ENCODE data around the gene SNX32.

The SNX32 gene

DNA sequence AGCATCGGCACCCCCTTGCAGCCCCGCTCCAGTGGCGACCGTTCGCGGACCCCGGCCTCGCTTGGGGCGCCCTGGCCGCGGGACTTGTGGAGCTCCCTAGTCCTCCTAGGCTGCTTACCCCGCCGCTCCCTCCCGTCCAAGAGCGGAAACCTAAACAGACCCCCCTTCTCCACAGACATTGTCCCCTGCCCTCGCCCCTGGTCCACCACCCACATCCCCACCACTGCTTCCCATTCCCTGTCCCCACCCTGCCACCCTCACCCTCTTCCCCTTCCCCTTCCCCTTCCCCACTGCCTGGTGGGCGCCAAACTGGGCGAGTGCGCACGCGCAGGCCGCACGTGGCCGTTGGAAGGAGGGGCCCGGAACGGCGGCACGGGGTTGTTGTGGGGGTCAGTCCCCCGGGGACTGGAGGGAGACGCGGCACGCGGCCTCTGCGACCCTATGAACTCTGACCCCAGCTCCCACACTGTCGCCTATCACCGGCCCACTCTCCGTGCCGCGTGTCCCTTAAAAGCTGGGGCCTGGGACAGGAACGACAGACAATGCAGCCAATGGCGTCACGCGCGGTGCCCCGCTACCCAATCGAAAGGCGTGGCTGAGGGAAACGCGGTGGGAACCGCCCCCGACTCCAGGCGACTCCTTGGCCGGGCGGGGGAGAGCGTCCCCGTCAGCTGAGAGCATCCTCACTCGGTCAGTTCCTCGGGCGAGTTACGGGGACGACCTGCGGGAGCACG lies at the start of gene SNX32:
TSS of gene SNX32 (plus strand) at position 667 of the 734 bp plus-strand sequence. CDS start 103 bp downstream, outside the sequence.
- peak; percentile 93 for DNase-seq

DNA sequence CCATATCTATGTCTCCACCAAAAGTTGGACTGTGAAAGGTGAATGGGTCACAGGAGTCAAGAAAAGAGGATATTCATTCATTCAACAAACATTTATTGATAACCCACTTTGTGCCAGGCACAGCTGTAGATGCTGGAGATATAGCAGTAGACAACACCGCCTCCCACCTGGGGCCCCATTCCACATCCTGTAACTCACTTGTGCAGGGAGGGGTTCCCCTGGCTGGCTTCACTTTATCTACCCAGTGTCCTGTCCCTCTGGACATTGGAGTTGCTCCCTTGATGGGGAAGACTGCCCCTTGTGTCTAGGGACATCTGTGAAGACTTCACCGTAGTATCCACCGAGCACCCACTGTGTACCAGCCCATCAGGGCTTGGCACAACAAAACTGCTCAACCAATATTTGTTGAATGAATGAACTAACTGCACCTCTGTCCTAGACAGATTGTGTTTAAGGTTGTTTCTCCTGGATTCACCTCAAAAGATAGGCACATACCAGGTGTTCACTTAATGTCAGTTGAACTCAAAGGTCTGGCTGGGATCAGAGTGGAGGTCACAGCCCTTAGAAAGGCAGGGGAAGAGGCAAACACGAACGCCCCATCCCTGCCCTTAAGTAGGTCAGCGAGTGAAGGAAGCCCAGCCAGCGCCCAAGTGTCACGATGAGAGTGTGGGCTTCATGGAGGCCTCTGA lies 48.3 kb upstream of the SNX32 start:
- no peak for DNase-seq

DNA sequence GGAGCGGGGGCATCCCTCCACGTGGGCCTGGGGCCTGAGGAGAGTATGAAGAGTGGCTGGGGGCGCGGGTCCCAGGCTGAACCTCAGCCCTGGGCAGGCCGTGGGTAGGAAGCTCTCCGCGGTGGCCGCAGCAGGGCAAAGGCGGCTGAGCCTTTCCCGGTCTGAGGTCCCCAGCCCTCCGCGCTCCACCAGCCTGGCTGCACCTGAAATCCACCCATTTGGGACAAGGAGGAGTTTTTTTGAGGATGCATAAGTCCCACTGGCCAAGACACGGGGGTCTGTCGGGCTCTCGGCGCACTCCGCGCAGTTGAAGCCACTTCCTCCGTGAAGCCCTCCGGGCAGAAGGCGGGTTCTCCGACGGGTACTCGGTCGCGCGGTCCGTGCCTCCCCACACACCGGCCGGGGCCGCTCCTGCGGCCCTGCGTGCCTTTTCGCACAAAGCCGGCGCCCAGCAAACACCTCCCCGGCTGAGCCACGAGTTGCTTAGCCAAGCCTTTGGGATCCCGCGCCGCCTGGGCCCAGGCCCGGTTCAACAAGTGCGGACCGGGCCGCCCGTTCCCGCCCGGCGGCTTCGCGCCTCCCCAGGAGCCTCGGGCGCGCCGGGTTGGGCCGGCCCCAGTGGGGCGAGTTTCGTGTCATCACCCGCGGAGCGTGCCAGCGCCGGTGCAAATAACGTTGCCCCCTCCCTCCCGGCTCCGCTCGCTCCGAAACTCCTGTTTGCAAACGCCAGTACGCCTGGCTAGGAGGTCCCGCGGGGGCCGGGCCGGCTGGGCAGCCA lies 47.6 kb upstream of the SNX32 start:
- DNase-seq = no peak

DNA sequence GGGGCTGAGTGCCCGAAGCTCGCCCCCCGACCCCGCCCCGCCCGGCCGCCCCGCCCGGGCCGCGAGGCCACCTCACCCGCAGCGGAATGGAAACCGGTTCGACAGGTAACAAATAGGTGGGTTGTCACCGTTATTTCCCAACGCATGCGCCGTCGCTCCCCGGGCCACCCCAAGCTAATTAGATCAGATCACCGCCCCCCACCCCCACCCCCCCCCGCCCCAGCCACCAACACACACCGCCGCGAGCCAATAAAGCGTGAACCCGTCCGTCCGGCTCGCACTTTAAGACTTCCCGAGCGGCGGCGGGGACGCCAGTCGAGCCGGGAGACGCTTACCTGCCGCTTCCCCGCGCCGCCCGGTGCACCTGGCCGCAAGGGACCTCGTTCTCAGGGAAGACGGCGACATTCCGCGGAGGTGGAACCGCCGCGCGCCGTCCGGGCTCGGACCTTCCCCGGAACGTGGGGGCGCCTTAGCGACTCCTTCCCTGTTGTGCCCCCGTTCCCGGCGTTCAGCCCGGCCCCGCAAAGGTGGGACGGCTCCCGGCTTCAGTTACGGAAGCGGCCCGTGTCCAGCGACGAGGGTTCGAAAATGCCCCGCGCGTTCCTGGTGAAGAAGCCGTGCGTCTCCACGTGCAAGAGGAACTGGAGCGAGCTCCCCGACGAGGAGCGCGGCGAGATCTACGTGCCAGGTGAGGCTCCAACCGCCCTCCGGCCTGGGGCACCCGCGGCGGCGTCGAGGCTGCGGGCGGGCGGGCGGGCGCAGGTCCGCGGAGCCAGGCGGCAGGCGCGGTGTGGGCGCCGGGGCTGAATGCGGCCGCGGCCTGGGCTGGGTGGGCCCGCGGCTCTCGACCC lies 46.8 kb upstream of the SNX32 start, which contains the start of gene OVOL1:
TSS of gene OVOL1 (plus strand) at position 278 of the 851 bp plus-strand sequence. CDS start at position 589, 311 bp downstream.
- peak; percentile 50 for DNase-seq

DNA sequence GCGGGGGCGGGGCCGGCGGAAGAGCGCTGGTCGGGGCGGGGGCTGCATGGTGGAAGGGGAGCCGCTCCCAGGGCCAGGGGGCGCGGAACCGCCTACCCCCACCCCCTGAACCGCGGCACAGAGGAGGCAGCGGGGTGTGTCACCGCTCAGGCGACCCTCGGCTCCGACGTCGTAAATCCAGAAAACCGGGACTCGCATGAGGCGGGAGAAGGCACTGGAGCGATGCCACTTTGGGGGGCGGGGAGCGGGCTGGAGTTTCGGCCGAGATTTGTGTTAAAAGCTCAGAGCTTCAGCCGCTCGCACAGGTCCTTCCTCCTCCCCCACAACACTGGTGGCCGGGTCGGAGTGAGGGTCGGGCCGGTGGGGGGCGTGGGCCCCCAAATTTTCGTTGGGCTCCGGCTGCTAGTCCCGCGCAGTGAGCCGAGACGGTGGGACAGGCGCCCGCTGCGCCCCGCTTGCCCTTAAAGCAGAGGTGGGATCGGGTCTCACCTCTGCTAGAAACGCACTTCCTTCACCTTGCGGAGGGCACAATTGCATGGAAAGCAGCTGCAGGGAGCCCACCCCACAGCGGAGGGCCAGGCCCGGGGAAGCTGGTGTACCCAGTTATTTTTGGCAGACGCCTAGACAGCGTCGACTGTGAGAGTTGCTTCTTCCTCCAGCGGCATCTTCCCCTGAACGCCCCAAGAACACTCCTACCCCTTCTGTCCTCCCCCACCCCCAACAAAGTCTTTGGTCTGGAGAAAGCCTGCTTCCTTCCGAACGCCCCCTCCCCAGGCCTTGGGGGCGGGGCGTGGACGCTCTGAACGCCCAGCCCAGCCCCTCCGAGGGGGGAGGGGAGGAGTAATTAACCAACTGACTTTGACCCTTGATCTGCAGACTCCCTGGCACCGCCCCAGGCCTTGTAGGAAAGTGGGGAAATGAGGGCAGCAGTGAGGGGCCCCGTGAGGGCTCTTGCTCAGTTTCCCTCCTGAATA lies 45.8 kb upstream of the SNX32 start:
- no peak for DNase-seq

DNA sequence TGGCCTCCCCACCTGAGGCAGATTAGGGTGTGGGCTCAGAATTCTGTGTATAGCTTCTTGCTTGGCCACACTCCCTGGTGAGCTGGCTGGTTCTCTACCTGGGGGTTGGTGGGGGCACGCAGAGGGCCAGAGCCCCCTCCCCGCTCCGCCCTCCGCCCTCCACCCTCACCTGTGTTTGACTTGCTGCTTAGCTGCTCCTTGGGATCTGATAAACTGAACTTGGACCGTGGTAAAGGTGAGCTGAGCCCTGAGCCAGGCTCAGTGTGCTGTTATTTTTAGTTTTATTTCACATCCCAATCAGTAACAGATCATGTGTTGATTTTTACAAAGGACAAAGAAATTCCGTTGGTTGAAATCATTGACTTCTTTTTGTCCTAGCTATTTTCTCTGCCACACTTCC lies 44.9 kb upstream of the SNX32 start:
- DNase-seq = no peak

DNA sequence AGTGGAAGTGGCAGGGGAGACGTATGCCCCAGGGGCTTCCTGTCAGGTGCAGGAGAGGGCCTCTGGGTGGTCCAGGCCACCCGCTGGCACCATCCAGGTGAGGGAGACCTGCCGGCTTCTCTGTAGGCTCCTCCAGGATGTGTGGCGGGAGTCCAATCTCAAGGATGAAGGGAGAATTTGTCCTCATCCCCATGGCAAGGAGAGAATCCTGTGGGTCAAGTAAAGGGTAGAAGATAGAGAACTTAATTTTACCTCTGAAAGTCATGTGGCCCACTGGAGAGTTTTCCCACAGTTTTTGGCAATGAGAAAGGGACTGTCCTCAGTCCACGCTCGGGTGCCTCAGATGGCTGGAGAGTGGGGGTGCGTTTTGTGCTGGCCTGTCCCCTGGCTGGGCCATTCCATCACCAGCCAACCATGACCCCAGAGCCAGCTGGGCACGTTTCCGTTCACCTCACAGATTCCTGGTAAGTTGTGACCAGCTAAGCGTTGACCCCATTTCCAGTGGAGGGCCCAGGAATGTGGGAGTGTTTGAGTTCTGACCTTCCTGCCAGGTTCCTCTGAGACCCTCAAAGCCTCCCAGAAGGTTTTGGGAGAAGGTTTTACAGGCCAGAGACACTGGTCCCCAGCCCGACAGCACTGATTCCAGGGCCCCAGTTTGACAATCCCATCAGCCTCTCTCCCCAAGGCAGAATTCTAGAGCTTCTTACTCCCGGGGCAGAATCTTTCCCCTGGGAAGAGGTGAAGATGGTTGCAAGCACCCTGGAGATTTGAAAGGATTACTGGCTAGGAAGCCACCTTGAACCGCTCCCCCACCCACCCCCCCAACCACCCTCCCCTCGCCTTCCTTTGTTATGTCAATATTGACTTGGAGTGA lies 44.3 kb upstream of the SNX32 start:
- DNase-seq = no peak

DNA sequence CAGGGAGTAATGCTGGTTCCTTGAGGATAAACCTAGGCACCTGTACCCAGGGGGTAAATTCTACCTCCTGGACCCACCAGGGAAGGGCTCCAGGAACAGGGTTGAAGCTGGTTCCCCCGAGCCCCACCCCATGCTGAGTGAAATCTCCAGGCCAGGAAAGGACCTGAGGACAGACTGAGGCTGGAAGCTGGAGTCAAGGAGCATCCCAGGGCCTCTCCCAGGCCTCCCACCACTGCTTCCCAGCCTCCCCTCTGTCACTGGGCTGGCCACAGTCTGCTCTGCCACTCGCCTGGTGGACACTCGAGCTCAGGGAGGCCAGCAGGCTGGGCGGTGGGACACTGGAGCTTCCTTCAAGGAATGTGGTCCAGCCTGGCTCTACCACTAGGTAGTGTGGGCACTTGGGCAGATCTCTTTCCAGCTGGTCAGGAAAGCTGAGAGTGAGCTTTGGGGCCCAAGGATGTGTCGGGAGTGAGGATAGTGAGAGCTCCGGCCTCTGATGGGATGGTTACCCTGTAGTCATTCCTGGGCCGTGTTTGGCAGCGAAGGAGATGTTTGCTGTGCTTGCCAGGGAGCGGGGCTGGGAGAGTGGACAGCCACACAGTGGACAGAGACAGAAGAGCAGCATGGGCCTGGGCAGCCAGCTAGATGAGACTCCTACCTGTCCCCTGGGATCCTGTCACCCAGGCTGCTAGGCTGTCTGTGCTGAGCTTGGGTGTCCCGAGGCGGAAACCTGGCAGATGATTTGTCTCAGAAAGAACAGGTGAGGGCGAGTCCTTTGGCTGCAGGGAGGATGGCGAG lies 43.5 kb upstream of the SNX32 start:
- DNase-seq = no peak

DNA sequence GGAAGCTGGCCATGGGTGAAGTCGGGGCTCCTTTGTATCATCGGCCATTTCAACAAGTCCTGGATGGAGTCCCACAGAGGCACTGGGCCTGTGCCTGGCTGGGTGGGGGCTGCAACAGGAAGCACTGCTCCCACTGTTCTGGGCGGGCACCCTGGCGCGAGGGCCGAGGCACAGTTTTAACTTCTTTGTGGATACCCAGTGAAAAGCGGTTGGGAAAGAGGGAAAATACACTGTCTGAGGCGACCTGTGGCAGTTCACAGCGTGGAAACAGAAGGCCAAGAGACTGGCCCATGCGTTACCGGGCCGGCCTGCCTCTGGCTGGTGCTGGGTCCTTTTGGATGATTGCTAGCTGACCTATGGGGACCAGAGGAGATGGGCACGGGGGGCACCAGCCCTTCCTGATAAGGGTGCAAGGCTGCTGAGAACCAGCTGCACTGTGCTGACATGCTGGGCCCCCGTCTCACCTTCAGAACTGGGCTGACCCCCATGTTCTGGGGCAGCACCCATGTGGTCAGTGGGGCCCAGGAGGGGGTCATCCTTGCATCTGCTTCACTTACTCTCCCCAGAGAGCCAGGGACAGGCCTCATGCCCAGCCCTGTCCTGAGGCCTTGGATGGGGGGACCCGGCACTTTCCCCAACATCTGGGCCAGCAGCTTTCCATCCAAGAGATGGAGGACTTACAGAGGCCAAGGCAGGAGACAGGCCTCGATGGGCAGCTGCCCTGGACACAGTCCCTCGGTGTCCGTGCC lies 42.7 kb upstream of the SNX32 start:
- no peak for DNase-seq

DNA sequence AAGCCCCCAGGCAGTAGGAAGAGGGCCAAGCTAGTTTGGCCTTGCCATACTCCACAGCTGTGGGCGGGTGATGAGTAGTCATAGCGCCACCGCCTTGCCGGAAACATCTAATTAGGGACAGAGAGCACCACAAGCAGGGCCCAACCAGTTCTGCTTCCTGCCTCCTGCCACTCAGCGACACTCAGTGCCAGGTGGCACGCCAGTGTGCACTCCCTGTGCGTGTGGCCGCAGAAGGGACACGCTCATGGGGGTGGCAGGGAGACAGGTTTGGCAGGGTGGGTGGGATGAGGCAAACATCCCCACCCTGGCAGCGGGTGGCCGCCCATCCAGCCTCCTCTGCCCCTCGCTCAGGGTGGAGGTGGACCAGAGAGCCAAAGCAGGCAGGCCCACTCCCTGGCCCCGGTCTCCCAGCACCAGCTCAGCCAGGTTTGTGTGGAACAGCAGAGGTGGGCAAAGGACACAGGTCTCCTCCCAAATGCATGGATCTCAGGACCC lies 42.0 kb upstream of the SNX32 start:
- DNase-seq = peak; percentile 78

DNA sequence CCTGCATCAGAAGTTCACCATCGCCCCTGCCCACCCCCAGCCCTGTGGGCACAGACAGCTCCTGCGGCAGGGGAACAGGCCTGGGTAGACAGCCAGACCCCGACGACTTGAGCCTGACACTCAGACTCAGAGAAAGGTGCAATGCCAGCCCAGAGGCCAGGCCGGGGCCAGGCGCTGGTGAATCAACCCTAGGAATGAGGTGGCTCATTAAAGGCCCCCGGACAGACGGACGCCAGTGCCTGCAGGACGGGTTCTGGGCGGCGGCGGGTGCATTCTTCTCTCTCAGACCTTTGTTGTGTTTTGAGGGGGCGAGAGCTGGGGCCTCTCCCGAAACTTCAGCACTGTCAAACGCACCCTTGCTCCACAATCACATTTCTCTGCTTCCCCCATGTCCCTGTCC lies 41.3 kb upstream of the SNX32 start:
- no peak for DNase-seq

DNA sequence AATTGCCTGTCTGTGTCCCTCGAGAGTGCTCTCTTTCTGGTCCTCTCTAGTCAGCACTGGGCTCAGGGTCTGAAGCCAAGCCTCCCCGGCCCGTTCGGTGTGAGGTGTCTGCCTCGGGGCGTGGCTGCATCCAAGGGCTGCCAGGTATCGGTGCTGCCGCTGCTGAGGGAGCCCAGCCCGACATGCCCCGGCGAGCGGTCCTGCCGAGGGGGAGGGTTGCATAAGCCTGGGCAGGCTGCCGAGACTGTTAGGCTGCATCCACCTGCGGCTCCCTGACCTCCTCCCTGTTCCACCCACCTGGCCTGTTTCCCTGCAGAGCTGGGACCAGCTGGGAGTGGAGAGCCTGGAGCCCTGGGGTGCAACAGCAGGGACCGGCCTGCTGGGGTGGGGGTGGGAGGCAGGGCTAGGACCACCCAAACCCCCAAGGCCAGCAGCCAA lies 40.6 kb upstream of the SNX32 start:
- DNase-seq = peak; percentile 94

DNA sequence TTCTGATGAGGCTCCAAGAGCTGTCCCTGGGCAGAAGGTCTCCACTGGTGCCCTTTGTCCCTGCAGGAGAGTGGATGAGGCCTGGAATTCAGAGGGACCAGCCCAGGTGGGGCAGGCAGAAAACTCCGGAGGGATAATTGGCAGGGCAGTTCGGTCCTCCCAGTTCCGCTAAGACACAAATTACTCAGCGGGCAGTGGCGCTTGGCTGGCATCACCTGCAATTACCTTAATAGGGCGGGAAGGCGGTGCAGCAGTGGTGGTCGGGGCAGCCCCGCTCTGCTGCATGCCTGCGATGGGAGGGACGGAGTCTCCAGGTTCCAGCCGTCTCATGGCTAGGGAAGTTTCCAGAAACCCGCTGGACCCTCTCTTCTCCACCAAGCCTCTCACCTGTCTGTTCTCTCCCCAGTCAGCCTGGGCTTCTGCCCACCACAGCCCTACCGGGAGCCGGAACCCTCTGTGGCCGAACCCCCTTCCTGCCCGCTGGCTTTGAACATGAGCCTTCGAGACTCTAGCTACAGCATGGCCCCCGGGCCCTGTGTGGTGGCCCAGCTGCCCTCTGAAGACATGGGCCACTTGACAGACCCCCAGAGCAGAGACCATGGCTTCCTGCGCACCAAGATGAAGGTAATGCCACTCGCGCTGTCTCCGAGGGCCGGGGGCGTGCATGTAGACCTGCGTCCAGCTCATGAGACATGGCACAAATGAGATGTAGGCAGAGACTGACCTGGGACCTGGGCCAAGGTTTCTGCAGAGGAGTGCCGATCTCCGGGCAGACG lies 40.0 kb upstream of the SNX32 start:
- peak; percentile 93 for DNase-seq

DNA sequence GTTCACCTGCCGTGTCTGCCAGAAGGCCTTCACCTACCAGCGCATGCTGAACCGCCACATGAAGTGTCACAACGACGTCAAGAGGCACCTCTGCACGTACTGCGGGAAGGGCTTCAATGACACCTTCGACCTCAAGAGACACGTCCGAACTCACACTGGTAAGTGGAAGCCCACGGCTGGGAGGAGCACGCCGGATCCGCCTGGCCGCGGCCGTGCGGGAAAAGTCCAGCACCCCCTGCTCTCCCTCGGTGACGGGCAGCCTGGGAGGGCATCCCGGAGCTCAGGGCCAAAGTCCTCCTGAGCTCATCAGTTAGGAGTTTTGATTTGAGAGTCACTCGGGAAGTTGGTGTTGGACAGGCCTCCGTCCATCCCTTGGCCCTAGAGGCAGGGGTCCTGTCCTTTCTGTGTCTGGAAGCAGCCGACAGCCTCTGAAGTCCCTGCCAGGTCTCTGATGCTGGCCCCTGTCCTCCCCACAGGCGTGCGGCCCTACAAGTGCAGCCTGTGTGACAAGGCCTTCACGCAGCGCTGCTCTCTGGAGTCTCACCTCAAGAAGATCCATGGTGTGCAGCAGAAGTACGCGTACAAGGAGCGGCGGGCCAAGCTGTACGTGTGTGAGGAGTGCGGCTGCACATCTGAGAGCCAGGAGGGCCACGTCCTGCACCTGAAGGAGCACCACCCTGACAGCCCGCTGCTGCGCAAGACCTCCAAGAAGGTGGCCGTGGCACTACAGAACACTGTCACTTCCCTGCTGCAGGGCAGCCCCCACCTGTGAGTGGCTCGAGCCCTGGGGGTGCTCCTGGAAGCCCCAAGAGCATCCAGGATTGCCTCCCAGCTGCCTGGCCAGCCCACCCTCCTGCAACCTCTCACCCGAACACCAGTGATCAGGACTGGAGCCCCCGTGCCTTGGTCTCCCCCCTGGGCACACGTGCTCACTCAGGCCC lies 38.9 kb upstream of the SNX32 start:
- no peak for DNase-seq

DNA sequence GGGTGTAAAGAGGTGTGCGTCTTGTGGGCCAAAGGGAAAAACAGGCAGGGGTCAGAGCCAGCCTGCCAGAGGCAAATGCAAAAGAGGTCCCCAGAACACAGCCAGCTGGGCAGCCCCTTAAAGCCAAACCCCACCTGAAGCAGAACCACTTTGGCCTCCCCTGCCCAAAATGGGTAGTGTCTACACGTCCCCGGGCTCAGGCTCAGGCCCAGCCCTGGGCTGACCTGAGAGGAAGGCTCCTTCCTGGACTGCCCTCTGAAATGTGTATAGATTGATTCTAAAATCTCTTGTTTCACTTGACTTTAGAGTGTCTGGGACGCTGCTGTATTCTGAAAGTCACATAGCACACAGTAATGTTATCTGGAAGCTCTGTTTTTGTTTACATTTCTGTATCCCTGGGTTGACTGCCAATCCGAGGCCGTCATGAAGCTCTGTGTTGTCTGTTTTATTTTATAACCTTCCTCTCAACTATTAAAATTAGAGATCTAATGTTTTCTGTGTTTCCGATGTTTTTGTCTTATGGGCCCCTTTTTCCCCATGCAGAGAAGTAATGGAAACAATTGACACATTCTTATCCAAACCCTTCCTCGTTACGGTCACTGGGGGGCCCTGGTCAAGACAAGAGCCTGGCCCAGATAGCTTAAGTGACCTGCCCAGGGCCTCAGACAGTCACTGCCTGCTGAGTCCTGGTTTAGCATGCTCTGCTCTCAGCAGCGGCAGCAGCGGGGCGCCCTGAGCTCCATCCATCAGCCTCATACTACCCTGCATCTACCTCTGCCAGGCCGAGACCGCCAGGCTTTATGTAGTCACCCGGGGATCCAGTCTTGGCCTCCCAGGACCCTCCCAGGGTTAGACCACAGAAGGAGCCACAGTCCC lies 36.8 kb upstream of the SNX32 start:
- no peak for DNase-seq

All from COR-L47 (cell line).